Measurements from ENCODE around the gene MGAM2.

GRCh38 chr7:142098004-142098403 is 13.5 kb upstream of the MGAM2 start:
- TF ChIP-seq EZH2phosphoT487 (IDR thresholded peaks at IDR 0.05; ENCODE audit: unreplicated experiment), result no peak
- no peak for TF ChIP-seq EZH2 (IDR thresholded peaks at IDR 0.05; ENCODE audit: low read depth, unreplicated experiment)
- TF ChIP-seq CREB1 (CRISPR knock-in tag; IDR thresholded peaks at IDR 0.05; ENCODE audit: low read depth), result no peak
- TF ChIP-seq, protein P1, sequence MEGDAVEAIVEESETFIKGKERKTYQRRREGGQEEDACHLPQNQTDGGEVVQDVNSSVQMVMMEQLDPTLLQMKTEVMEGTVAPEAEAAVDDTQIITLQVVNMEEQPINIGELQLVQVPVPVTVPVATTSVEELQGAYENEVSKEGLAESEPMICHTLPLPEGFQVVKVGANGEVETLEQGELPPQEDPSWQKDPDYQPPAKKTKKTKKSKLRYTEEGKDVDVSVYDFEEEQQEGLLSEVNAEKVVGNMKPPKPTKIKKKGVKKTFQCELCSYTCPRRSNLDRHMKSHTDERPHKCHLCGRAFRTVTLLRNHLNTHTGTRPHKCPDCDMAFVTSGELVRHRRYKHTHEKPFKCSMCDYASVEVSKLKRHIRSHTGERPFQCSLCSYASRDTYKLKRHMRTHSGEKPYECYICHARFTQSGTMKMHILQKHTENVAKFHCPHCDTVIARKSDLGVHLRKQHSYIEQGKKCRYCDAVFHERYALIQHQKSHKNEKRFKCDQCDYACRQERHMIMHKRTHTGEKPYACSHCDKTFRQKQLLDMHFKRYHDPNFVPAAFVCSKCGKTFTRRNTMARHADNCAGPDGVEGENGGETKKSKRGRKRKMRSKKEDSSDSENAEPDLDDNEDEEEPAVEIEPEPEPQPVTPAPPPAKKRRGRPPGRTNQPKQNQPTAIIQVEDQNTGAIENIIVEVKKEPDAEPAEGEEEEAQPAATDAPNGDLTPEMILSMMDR (conservative IDR thresholded peaks at IDR 0.05; ENCODE audit: low read depth in 2 of 2), result no peak
- no peak for TF ChIP-seq ZNF331 (CRISPR knock-in tag; IDR thresholded peaks at IDR 0.05; ENCODE audit: low read depth)
- no peak for TF ChIP-seq REST (IDR thresholded peaks at IDR 0.05; ENCODE audit: unreplicated experiment)
- TF ChIP-seq POLR2AphosphoS5 (IDR thresholded peaks at IDR 0.05; ENCODE audit: low read depth), result no peak
- no peak for TF ChIP-seq ZNF462 (CRISPR knock-in tag; IDR thresholded peaks at IDR 0.05)
- TF ChIP-seq JUNB (IDR thresholded peaks at IDR 0.05; ENCODE audit: unreplicated experiment), result no peak
- TF ChIP-seq, protein P2, sequence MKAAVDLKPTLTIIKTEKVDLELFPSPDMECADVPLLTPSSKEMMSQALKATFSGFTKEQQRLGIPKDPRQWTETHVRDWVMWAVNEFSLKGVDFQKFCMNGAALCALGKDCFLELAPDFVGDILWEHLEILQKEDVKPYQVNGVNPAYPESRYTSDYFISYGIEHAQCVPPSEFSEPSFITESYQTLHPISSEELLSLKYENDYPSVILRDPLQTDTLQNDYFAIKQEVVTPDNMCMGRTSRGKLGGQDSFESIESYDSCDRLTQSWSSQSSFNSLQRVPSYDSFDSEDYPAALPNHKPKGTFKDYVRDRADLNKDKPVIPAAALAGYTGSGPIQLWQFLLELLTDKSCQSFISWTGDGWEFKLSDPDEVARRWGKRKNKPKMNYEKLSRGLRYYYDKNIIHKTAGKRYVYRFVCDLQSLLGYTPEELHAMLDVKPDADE (IDR thresholded peaks at IDR 0.05), result no peak
